ENCODE results near the gene GRAMD1C.
"Not testable (repeated sequence)": the region's sequence is repeated elsewhere in the genome, so short reads cannot be mapped to it uniquely, and the experiment has no call there.

Gene GRAMD1C

DNA sequence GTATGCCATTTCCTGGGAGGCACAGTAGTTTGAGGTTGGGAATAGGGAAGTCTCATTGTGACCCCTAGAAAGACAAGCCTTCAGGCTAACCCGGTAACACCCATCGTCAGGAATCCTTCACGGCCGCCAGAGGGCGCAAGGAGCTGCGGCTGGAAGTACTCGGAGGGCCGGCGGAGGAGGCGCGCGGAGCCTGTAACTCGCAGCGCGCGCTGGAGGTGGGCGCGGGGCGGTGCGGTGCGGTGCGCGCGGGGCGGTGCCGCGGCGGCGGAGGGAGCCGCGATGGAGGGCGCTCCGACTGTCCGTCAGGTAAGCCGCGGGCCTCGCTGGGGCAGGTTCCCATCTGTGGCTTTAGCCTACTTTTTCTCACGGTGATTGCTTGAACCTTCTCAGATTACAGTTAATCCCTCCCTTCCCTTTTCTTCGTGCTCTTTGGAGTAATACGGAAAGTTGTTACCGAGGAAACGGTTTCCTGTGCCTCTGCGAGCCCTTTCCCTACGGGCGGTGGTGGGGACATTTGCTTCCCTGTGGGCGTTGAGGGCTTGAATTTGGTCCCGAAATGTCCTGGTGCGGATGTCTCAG lies at the start of gene GRAMD1C:
TSS of gene GRAMD1C (plus strand) at position 158 of the 579 bp plus-strand sequence. CDS start at position 280, 122 bp downstream.
- DNase-seq, result peak; percentile 62

DNA sequence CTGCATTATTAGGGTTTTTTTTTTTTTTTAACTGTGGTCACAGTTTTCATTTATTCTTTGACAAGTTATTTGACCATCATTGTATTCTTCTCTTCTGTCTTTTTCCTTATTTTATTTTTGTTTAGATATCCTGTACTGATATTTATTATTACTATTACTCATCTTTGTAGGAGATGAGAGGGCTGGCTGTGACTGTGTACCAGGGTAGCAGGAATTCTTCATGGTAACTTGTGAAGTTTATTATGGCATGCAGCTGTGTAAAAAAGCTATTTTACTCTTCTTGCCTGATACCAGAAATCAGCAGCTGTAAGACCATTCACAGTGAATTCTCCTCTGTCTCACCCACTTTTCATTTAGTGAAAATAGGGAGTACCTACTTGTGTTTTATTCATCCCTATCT lies 47.2 kb upstream of the GRAMD1C start:
- DNase-seq, result no peak

- no peak for DNase-seq
Observed at GRCh38 chr3:113794526-113794925, 44.1 kb upstream of the GRAMD1C start.

- DNase-seq, result no peak
Observed at GRCh38 chr3:113795693-113796092, 42.9 kb upstream of the GRAMD1C start.

- no peak for DNase-seq
Observed at GRCh38 chr3:113802795-113803455, 35.7 kb upstream of the GRAMD1C start.

DNA sequence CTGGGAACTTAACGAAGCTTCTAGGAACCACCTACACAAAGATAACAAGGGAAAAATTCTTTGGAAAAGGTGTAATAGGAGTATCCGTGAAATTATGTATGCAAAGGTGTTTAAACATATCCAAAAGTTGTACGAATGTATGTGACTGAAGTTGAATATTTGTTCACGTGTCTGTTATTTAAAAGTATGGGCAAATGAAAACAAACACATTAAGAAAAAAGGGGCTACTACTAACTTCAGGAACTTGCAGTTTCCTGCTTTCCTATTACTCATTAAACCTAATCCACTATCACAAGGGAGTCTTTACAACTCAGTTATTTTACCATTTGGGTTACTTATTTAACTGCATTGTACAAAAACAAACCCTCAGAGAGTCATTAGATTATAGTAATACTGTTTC lies 33.9 kb upstream of the GRAMD1C start:
- DNase-seq, result no peak

- no peak for DNase-seq
Observed at GRCh38 chr3:113805249-113805648, 33.3 kb upstream of the GRAMD1C start.

DNA sequence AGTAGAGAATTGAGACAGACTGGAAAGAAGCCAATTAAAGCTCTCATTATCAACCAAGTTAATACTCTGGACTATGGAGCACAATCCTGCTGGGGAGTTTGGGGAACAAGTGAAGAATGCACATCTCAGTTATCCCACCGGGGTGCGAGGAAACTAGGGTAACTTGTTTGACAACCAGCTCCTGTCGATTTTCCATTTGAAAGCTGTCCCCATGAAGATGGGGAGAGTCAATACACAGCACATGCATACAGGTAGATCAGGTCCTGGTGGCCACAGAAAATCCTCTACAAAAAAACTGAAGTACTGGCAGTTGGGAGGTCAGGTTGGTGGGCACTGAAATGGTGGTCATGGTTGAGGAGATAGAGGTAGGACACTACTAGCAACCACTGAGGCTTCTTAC lies 25.7 kb upstream of the GRAMD1C start:
- DNase-seq, result no peak

- DNase-seq, result no peak
Observed at GRCh38 chr3:113819866-113820265, 18.7 kb upstream of the GRAMD1C start.

DNA sequence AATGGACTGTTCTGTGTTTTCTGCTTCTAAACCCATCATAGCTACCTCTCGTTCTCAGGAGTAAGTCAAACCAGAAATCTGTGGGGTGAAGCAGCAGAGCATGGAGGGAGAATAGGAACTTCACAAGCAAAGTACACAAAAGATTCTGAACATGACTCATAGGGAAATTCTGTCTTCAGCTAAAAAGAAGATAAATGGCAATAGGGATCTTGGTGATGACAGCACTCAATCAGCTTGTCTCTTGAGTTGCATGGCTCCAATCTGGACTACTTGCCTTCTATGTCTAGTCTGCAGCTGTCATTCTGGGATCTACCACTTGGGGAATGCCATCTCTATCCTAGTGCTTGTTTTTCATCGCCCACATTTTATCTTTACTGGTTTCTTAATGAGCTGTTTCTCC lies 13.5 kb upstream of the GRAMD1C start:
- no peak for DNase-seq

DNA sequence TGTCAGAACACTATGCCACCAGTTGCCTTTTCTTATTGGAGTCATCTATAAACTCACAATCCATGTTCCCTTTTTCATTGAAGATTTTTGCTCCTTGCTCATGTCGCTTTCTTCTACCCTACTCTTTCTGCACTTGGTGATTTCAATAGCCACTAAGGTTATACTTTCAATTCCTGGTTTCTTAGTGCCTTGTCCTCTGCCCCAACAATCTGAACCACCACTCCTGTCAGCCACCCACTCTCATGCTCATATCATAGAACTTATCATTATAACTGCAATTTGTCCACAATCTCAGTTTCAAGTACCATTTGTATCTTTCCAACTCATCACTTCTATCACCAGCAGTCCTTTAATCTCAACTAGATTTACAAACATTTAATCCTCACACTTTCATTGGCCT lies 10.0 kb upstream of the GRAMD1C start:
- DNase-seq, result no peak

DNA sequence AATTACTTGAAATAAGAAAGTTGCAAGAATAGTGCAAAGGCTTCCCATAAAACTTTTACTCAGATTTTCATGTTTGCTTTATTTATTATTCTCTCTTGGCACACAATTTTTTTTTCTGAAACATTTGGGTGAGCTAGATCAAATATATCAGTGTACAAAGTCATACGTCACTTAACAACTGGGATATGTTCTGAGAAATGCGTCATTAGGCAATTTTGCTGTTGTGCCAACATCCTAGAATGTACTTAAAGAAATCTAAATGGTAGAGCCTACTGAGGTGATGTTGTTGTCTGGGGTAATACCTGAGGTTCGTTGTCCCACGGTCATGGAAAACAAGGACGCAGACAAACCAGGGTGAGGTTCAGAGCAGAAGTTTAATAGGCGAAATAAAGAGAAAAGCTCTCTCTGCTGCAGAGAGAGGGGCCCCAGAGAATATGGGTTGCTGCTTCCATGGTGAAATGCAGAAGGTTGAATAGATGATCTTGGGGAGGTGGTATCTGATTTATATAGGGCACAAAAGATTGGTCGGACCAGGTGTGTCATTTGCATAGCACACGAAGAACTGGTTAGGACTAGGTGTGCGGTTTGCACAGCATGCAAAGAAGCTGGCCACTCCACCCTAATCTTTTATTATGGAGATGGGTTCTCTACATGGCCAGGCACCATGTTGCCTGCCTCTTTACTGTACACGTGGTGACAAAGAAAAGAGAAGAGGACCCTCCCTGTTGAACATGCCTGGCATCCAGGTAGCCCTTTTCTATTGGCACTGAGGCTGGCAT lies 8.8 kb upstream of the GRAMD1C start:
- no peak for DNase-seq

- no peak for DNase-seq
Observed at GRCh38 chr3:113831103-113831355, 7.6 kb upstream of the GRAMD1C start.

DNA sequence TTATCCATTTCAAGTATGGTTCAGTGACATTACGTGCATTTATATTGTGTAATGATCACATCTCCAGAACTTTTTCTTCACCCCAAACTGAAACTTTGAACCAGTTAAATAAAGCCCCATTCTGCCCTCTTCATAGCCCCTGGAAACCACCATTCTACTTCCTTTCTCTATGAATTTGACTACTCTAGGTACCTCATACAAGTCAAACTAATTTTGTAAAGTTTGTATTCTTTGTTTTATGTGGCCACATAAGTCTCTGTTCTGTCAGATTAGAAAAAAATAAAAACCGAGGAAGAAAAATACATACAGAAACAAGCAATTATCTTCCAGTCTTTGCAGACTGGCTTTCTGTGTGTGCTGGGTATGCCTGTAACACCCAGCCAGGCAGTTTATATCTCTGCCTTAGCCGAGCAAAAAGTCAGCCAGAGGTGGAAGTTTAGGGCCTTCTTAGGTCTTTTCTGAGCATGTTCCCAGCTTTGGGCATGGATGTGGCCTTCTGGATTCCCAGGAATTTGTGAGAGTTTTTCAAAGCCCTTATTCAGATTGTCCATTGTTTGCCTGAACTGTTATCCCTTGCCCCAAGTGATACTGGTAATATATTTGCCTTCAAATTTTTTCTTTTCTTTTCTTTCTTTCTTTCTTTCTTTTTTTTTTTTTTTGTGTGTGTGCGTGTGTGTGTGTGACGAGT lies 6.0 kb upstream of the GRAMD1C start:
- DNase-seq, result no peak

- no peak for DNase-seq
Observed at GRCh38 chr3:113834983-113835382, 3.6 kb upstream of the GRAMD1C start.

GRCh38 chr3:113839551-113839950 lies 963 bp downstream of the GRAMD1C start:
- DNase-seq, result no peak

DNA sequence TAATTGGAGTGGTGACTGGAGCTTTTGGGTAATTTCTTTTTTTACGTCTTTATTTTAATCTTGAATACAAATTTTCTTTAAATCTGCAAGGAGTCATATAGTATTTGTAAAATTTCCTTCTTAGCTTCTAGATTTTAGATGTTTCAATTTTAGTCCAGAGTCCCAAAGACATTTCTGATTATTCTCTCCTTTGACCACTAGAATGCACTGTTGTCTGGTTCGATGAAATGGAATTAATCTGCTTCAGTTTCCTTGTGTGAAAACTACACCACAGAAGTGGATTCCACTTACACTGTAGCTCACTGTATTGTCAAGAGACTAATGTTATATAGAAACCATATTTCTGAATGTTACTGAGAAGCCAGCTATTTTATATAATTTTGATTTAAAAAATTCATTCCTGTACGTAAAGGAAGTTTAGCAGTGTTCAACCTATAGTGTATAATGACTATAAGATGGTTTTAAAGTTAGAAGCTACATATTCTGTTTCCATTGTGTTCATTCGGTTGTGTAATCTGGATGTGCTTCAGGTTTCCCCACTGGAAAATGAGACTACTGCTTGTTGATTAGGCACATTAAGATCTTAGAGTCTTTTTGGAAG lies 6.1 kb downstream of the GRAMD1C start:
- DNase-seq, result no peak

DNA sequence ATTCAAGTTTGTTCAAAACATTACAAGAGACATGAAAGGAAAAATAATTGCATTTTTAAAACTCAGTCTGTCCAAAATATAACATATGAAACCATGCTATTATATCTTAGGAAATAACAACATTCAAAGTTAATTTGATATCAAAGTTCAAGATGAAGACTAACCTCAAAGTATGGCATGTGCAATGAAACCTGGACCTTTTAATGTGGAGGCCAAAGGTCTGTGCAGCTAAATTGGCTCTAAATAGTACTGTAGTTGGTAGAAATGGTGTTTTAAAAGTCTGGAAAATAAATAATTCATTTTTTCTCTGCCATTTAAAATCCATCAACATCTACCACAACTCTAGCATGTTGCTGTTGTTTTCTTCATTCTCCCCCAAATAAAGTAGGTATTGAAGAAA lies 8.7 kb downstream of the GRAMD1C start:
- no peak for DNase-seq

DNA sequence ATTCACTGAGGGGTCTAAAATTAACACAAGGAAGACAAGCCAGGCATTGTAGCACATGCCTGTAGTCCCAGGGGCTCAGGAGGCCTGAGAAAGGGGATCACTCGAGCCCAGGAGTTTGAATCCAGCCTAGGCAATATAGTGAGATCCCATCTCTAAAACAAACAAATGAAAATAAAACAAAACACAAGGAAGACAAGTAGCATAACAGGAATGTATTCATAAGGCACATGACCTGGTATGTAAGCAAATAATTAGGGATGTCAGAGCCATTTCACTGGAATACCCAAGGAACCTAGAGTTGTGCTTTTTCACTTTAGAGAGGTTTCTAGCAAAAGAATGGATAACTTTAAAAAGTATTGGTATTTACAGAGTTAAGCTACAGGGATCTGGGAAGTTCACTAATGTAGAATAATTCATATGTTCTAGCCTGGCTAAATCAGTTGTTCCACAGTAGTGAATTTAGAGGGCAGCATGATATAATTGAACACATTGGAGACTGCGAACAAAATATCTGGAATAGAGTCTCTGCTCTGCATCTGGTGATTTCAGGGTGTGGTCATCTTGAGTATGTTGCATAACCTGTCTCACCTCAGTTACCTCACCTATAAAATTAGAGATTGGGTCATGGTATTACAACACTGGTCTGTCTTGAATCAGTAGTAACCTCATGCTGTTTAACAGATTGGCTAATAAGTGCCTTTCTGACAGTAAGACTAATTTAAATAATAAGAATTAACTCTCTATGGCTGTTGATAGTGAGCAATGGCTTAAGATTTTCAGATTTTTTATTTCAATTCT lies 9.3 kb downstream of the GRAMD1C start:
- no peak for DNase-seq

DNA sequence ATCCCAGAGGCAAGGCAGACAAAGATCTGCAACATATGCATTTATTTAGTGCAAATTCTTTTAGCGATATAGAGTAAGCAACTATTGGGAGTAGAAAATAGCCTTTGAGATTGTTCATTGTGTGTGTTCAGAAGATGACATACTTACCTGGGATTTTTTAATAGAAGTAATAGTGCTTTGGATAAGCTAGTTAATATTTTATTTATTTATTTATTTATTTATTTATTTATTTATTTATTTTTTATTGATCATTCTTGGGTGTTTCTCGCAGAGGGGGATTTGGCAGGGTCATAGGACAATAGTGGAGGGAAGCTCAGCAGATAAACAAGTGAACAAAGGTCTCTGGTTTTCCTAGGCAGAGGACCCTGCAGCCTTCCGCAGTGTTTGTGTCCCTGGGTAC lies 10.5 kb downstream of the GRAMD1C start:
- DNase-seq, result not testable (repeated sequence)

- not testable (repeated sequence) for DNase-seq
Observed at GRCh38 chr3:113849841-113850240, 11.3 kb downstream of the GRAMD1C start.

DNA sequence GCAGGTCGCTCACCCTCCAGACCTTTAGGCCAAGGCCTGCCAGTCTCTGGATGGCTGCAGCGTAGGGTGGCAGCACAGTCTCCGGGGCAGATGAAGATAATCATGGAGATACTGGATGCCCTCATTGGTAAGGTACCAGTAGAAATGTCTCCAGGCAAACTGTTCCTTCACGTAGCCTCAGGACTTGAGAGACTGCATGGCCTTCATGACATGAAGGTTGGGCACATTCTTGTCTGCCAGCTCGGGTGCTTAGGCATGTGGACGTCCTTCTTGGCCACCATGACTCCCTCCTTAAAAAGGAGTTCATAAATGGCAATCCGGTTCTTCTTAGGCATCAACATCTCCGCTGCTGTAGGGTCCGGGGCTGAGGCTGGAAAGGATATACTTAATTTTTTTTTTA lies 11.8 kb downstream of the GRAMD1C start:
- not testable (repeated sequence) for DNase-seq

DNA sequence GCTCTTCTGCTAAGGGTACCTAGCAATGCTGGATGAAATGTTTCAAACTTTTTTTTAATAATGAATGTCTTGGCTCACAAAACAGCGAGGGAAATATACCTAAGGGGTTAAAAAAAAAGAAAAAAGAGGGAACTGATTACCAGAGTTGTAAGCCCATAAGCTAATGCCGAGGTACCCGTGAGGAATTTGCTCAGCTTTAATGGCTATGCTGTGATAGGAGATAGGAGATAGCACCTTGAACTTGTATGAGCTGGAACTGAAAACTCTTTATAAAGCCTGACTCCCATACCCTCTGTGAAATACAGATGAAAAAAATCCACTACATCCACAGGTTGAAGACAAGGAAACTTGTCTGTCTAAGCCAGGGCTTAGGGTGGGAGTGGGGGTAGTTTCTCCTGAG lies 13.9 kb downstream of the GRAMD1C start:
- no peak for DNase-seq
